A673 (cell line): Measurements from ENCODE around the gene DSTN.

Experiments used
- EZH2 ChIP-seq: fragments of 200-600 bp; sonication (generic); IDR thresholded peaks from 2 replicates; pipeline ENCODE4 v1.6.1; 2017; ENCODE audit warnings: borderline replicate concordance, low read depth, mild to moderate bottlenecking, mixed read lengths, antibody characterized with exemption, low read length; ENCODE audit not compliant: poor library complexity, severe bottlenecking
- TF ChIP-seq, protein P1 (sequence below): fragments of 300-800, 200-600 bp; sonication (generic); conservative IDR thresholded peaks from 2 replicates; pipeline ENCODE4 v1.5.1; 2017; ENCODE audit warnings: low read depth, mild to moderate bottlenecking, antibody characterized with exemption, low read length, moderate library complexity, mixed read lengths

- TF ChIP-seq, protein P1, sequence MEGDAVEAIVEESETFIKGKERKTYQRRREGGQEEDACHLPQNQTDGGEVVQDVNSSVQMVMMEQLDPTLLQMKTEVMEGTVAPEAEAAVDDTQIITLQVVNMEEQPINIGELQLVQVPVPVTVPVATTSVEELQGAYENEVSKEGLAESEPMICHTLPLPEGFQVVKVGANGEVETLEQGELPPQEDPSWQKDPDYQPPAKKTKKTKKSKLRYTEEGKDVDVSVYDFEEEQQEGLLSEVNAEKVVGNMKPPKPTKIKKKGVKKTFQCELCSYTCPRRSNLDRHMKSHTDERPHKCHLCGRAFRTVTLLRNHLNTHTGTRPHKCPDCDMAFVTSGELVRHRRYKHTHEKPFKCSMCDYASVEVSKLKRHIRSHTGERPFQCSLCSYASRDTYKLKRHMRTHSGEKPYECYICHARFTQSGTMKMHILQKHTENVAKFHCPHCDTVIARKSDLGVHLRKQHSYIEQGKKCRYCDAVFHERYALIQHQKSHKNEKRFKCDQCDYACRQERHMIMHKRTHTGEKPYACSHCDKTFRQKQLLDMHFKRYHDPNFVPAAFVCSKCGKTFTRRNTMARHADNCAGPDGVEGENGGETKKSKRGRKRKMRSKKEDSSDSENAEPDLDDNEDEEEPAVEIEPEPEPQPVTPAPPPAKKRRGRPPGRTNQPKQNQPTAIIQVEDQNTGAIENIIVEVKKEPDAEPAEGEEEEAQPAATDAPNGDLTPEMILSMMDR, result no peak
- no peak for TF ChIP-seq EZH2
Observed at GRCh38 chr20:17637413-17637780, 67.5 kb downstream of the DSTN start.
